ENCODE measurements around the gene RRAD.

The RRAD gene

GRCh38 chr16:66911801-66912200 is 13.5 kb downstream of the RRAD start:
- no peak for TF ChIP-seq EZH2 (IDR thresholded peaks at IDR 0.05; ENCODE audit: borderline replicate concordance, low read depth, low read length, severe bottlenecking)
- no peak for TF ChIP-seq CTCF (IDR thresholded peaks at IDR 0.05; ENCODE audit: borderline replicate concordance, extremely low read depth, low read length, poor library complexity, severe bottlenecking)
- Histone ChIP-seq H2AFZ (ENCODE audit: low read depth, low read length) (no peak overlapping the region), H3K79me2 (ENCODE audit: insufficient read depth, low read length) (no peaks in the 10 kb centered on the region), H4K20me1 (ENCODE audit: insufficient read depth, low read length) (no peaks in the 10 kb centered on the region), H3K9ac (ENCODE audit: low read depth, low read length) (no peak overlapping the region), H3K27me3 (ENCODE audit: insufficient read depth, low read length, poor library complexity) (no peaks in the 10 kb centered on the region), H3K9me3 (ENCODE audit: insufficient read depth, low read length, severe bottlenecking) (no peaks in the 10 kb centered on the region), H3K4me1 (ENCODE audit: insufficient read depth, low read length) (no peaks in the 10 kb centered on the region), H3K36me3 (ENCODE audit: insufficient read depth, low read length) (no peaks in the 10 kb centered on the region), H3K4me3 (ENCODE audit: low read depth in 1 of 2, low read length in 2 of 2) (no peak overlapping the region), H3K27ac (ENCODE audit: low read length) (no peak overlapping the region), H3K4me2 (ENCODE audit: insufficient read depth, low read length) (no peak overlapping the region)
- ATAC-seq (ENCODE audit: insufficient read depth, low read depth) (no peak), DNase-seq (no peak)

GRCh38 chr16:66911112-66911511 is 14.2 kb downstream of the RRAD start:
- H3K4me3 ChIP-seq (ENCODE audit: low read depth in 1 of 2, low read length in 2 of 2): no peak overlapping the region
- no peak for TF ChIP-seq CTCF (IDR thresholded peaks at IDR 0.05; ENCODE audit: borderline replicate concordance, extremely low read depth, low read length, poor library complexity, severe bottlenecking)
- TF ChIP-seq EZH2 (IDR thresholded peaks at IDR 0.05; ENCODE audit: borderline replicate concordance, low read depth, low read length, severe bottlenecking): no peak
- H4K20me1 ChIP-seq (ENCODE audit: insufficient read depth, low read length): no peaks in the 10 kb centered on the region
- H3K79me2 ChIP-seq (ENCODE audit: insufficient read depth, low read length): no peaks in the 10 kb centered on the region
- no peak overlapping the region for H3K9ac ChIP-seq (ENCODE audit: low read depth, low read length)
- ATAC-seq (ENCODE audit: insufficient read depth, low read depth) (no peak), DNase-seq (no peak)
- no peak overlapping the region for H2AFZ ChIP-seq (ENCODE audit: low read depth, low read length)
- no peaks in the 10 kb centered on the region for H3K9me3 ChIP-seq (ENCODE audit: insufficient read depth, low read length, severe bottlenecking)
- no peak overlapping the region for H3K4me2 ChIP-seq (ENCODE audit: insufficient read depth, low read length)
- no peaks in the 10 kb centered on the region for H3K27me3 ChIP-seq (ENCODE audit: insufficient read depth, low read length, poor library complexity)
- H3K27ac ChIP-seq (ENCODE audit: low read length): no peak overlapping the region
- H3K36me3 ChIP-seq (ENCODE audit: insufficient read depth, low read length): no peaks in the 10 kb centered on the region
- H3K4me1 ChIP-seq (ENCODE audit: insufficient read depth, low read length): no peaks in the 10 kb centered on the region

- no peak; the same call in 2 of the 3 replicates for ATAC-seq (ENCODE audit: insufficient read depth, low read depth)
- no peak overlapping the region for H2AFZ ChIP-seq (ENCODE audit: low read depth, low read length)
- no peak overlapping the region for H3K9ac ChIP-seq (ENCODE audit: low read depth, low read length)
- H3K9me3 ChIP-seq (ENCODE audit: insufficient read depth, low read length, severe bottlenecking): no peaks in the 10 kb centered on the region
- DNase-seq: no peak
- H3K4me3 ChIP-seq (ENCODE audit: low read depth in 1 of 2, low read length in 2 of 2): no peak overlapping the region
- no peaks in the 10 kb centered on the region for H3K36me3 ChIP-seq (ENCODE audit: insufficient read depth, low read length)
- TF ChIP-seq EZH2 (IDR thresholded peaks at IDR 0.05; ENCODE audit: borderline replicate concordance, low read depth, low read length, severe bottlenecking) (no peak), CTCF (IDR thresholded peaks at IDR 0.05; ENCODE audit: borderline replicate concordance, extremely low read depth, low read length, poor library complexity, severe bottlenecking) (no peak)
- no peaks in the 10 kb centered on the region for H3K79me2 ChIP-seq (ENCODE audit: insufficient read depth, low read length)
- no peak overlapping the region for H3K4me2 ChIP-seq (ENCODE audit: insufficient read depth, low read length)
- no peaks in the 10 kb centered on the region for H3K4me1 ChIP-seq (ENCODE audit: insufficient read depth, low read length)
- H3K27me3 ChIP-seq (ENCODE audit: insufficient read depth, low read length, poor library complexity): no peaks in the 10 kb centered on the region
- H4K20me1 ChIP-seq (ENCODE audit: insufficient read depth, low read length): no peaks in the 10 kb centered on the region
- no peak overlapping the region for H3K27ac ChIP-seq (ENCODE audit: low read length)
Measured at GRCh38 chr16:66910175-66910940, 15.0 kb downstream of the RRAD start.
